ENCODE results near the gene CHAF1B.

Gene CHAF1B

GRCh38 chr21:36429947-36430546, 44.9 kb downstream of the CHAF1B start:
- DNase-seq = peak; percentile 46

- DNase-seq = no peak
These were observed 45.6 kb downstream of the CHAF1B start for GRCh38 chr21:36430841-36431240.

- no peak for DNase-seq
These were observed 46.1 kb downstream of the CHAF1B start for GRCh38 chr21:36431252-36431651.

- DNase-seq = no peak
These were observed 48.0 kb downstream of the CHAF1B start for GRCh38 chr21:36433059-36433709.

- DNase-seq = no peak
These were observed 49.0 kb downstream of the CHAF1B start for GRCh38 chr21:36434144-36434543.

GRCh38 chr21:36436829-36437744, 51.9 kb downstream of the CHAF1B start:
- no peak for DNase-seq

- DNase-seq = no peak
These were observed 52.5 kb downstream of the CHAF1B start for GRCh38 chr21:36437745-36438128.

- no peak for DNase-seq
These were observed 56.5 kb downstream of the CHAF1B start for GRCh38 chr21:36441715-36442114.

- DNase-seq = no peak
These were observed 61.1 kb downstream of the CHAF1B start for GRCh38 chr21:36446301-36446700.

- DNase-seq = no peak
These were observed 65.3 kb downstream of the CHAF1B start for GRCh38 chr21:36450511-36450910.

GRCh38 chr21:36451506-36451905, 66.3 kb downstream of the CHAF1B start:
- no peak for DNase-seq

GRCh38 chr21:36452281-36452825, 67.2 kb downstream of the CHAF1B start:
- DNase-seq = no peak

- DNase-seq = no peak
These were observed 68.9 kb downstream of the CHAF1B start for GRCh38 chr21:36454093-36454531.

- DNase-seq = no peak
These were observed 69.5 kb downstream of the CHAF1B start for GRCh38 chr21:36454706-36455105.

- no peak for DNase-seq
These were observed 71.7 kb downstream of the CHAF1B start for GRCh38 chr21:36456729-36457414.

- no peak for DNase-seq
These were observed 73.9 kb downstream of the CHAF1B start for GRCh38 chr21:36459098-36459497.

GRCh38 chr21:36460866-36461265, 75.7 kb downstream of the CHAF1B start:
- no peak for DNase-seq

- DNase-seq = no peak
These were observed 76.2 kb downstream of the CHAF1B start for GRCh38 chr21:36461277-36461917.

- DNase-seq = no peak
These were observed 76.8 kb downstream of the CHAF1B start for GRCh38 chr21:36461918-36462486.

GRCh38 chr21:36463204-36463603, 78.0 kb downstream of the CHAF1B start:
- no peak for DNase-seq

GRCh38 chr21:36463991-36464390, 78.8 kb downstream of the CHAF1B start:
- no peak for DNase-seq

- DNase-seq = no peak
These were observed 79.4 kb downstream of the CHAF1B start for GRCh38 chr21:36464590-36464989.
